Hindlimb muscle (tissue), 1 donor: Measurements from ENCODE around the gene PLCH1. TPM values are rescaled to one million over a fixed set of nuclear protein-coding genes. Genes with fewer than 3 reads are reported as not detected.

ENCODE experiments used
- DNase-seq: peaks from one replicate; pipeline ENCODE4 v3.0.0-alpha.2; 2013
- polyA plus RNA-seq: library from polyadenylated mRNA; unstranded; fragments of 120-200 nt; gene quantifications from one replicate; pipeline ENCODE4 v1.2.1, GENCODE V29; 2013; ENCODE audit not compliant: insufficient read length

The PLCH1 gene
- polyA plus RNA-seq, 1 donor = 0.41 TPM

DNA sequence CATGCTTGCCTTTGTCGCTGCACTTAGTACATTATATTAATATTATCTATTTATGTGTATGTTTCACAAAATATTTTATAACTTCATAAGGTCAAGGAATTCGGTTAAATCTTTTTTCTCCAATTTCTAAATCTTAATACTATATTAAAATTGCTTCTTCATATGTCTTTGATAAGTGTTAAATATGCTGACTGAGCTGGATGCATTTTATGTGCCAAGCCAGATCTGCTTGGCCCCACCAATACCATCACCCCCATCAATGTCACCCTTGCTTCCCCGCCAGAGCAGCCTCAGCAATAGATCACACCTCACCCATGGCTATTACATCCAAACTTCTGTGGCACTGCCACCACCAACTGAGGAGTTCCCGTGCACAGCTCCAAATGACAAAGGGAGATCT, 287.3 kb downstream of the PLCH1 start:
- DNase-seq = no peak

DNA sequence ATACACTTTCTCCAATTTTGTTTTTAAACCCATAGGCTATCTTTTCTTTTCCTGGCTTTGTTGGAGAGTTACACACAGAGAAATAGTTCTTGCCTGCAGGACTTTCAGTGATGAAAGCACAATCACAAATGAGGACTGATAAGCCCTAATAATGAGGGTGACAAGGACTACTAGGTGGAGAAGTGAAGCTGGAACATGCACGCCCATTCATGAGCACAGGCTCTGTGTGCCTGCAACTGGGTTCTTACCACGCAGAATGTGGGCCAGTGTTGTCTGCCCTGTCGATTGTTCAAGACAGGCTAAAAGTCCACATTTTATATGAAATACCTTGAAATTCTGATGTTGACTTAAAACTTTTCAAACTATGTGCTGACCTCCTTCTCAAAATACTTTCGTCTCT, 289.1 kb downstream of the PLCH1 start:
- no peak for DNase-seq

DNA sequence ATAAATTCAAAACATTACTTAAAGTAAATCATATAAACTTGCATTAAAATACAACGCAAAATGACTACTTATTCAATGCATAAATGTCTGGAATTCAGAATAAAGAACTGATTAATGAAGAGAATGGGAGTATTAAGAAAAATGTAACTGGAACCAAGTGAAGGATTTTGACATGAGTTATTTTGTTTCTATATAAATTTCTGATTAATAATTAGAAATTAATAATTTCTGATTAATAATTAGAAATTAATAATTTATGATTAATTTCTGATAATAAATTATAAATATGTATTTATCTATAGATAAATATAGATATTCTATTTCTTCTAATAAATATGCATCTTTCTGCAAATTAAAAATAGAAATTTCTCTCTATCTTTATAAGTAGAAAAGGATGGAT, 291.4 kb downstream of the PLCH1 start:
- DNase-seq = no peak

DNA sequence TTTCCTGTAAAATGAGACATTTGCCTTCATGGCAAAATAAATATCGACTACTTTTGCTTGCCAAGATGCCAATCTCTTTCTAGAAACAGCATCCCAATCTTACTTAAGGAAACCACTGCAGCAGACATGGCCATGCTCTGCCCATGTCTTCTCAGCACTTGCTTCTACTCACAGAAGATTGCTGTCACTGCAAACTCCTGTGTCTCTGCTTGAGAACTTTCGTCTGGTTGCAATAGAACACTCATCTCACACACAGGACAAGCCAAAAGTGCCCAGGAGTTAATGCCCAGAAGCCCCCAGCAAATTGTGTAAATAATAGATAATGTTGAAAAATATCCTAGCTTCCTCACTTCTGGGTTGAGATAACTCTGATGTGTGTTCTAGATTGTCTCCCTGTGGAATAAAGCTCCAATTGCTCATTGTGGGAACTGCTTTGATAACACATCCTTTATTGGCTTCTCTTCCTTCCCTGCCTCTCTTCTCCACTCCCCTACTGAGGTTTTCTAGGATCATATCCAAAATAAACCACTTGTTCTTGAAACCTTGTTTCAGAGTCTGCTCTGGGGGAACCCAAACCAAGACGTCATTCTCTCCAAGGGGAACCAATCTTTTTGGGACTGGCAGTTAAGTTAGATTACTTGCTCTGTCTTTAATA, 295.1 kb downstream of the PLCH1 start:
- no peak for DNase-seq

DNA sequence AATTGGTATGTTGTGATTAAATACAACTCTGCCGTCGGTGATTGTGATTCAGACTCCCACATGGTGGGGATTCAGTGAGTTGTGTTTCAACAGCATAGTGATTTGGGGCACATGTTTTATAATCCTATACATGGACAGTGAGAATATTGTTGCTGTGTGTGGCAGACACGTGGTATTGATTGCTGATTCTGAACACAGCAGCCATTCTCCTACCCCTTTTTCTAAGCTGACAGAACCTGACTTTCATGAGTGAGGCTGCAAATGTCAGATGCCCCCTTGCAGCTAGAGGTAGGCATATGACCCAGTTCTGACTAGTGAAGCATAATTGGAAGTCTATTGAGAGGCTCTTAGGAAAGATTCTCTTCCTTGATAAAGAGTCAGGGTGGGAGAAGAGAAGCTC, 296.3 kb downstream of the PLCH1 start:
- DNase-seq = no peak

DNA sequence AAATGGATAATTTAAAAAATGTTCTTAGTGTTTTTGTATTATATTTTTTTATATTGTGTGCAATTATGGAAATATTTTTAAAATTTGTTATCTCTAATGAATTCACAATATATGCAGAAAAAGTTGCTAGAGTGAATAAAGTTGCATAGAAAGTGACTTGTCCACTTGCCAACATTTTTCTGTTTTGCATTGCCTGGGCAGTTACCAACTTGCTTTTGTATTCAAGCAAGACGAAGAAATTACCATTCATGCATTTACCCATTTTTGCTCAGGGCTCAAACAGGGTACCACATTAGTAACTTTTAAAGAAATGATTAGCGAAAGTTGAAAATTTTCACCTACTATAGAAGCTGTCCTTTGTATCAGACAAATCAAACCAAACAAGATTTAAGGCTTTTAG, 298.5 kb downstream of the PLCH1 start:
- DNase-seq = no peak

DNA sequence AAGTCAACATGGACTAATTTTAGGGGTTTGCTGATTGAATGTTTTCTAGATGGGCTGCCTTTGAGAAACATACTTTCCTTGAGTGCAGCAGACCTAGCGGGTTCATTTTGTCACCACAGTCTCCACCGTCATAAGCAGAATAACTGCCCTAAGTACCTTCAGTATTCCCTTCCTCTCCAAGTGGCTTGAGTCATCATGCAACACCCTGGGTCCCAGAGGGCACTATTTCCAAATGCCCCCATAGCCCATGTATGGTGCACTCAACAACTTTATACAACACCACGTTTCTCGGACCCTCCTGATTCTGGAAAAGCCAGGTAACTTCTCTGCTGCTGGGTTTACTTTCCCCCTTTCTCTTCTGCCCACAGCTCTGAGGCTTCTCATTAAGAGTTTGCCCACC, 300.1 kb downstream of the PLCH1 start:
- DNase-seq = no peak

DNA sequence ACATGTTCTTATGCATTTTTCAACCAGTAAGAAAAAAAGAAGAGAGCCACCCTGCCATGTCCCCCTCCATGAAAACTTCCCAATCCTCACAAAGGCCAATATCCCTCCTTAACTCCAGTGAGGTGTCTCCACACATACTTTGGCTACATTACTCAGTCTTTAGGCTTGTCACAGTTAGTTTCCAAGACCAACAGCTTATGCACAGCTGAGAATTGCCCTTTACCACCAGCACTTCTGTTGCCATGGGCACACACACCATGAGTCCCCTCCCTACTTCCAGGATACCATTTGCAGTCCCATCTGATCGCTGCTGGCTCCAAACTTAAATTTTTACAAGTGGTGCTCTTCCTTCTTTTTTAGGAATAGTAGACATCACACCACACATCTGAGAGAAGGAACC, 301.1 kb downstream of the PLCH1 start:
- no peak for DNase-seq

DNA sequence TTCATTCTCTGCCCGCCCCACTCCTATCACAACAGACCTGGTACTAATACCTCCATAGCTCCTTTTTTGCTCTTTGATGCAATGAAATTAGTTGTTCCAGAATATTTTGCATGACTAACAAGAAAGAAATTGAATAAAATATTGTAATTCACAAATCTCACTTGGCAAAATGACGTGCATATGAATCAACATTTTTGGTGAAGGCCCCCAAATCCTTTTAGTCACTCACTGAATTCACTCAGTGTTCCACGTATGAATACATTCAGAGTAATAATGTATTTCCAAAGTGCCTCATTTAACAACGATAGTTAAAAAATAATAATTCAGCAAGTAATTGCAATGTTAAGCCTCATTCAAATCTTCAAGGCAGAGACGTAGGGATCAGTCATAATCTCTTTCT, 302.8 kb downstream of the PLCH1 start:
- no peak for DNase-seq

DNA sequence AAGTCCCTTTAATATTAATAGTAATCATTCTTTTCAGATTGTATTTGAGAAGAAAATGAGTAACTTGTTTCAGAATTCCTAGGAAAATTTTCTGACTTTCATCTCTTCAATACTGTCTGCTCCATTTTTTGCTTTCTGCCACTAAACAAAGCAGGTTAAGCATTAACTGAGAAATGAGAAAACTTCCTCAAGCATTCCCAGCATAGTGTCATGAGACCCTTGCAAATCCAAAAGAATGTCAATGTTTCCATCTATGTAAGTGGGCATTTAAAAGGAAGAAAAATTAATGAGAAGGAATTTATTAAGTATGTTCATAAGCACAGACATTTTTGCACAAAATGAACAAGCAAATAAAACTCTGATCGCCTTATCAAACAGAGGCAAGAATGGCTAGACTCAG, 303.4 kb downstream of the PLCH1 start:
- no peak for DNase-seq

DNA sequence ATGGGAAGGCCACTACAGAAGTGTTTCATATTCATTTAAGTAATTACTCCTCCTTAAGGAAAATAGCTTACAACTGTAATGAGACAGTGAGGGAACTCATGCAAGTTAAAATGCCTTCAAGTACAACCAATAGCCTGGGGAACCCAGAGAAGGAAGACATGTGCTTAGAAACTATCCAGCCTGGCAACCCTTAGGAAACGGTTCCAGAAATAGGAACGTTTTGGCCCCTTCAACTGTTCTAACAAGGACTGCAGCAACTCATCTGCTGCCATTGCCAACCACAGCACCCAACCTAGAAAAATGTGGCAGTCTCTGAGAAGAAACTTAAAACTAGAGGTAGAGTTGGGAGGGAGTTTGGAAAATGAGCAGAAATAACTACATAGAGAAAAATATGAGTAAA, 303.8 kb downstream of the PLCH1 start:
- no peak for DNase-seq

DNA sequence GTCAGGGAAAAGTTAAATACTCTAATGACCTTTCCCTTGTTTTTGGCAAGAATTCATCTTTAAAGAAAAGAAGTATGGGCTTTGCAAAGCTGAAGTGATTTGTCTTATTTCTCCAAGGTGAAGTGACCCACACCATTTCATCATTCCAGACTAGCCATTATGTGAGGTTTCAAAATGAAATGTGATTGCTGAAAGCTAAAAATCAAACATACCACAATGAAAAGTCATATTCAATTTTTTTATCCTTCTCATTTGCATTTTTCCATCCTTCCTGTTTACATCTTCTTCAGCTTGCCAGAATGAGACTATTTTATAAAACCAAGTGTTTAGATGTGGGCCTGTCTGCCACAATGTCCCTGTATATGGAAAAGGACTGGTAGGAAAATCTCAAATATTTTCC, 309.1 kb downstream of the PLCH1 start:
- peak; percentile 4 for DNase-seq

DNA sequence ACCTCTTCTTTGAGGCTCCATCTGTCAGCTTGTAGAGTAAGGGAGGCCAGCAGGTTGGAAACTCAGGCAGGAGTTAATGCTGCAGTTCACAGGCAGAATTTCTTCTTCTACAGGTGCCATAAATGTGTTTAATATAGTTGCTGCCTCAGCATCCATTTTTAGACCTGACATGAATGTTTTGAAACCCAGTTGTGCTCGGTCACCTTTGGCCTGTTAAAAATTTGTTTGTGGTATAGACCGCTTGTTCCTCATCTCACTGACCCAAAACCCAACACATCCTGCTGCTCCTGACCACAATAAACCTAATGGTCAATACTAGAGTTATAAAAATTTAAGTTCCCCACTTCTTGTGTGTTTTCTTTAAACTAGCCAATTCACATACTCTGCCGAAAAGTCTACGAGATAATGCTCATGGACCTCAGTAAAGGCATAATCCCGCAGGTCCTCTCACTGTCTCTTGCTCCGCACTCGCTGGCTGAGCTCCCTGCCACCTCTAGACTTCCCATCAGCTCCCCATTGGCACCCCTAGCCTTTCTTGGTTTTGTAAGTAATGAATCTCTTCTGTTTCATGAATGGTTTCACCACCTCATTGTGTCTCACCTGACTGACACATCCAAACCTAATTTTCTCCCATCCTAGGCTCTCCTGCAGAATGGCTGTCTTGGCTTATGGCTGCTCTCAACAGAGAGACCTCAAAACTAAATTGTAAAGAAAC, 312.9 kb downstream of the PLCH1 start:
- DNase-seq = no peak

DNA sequence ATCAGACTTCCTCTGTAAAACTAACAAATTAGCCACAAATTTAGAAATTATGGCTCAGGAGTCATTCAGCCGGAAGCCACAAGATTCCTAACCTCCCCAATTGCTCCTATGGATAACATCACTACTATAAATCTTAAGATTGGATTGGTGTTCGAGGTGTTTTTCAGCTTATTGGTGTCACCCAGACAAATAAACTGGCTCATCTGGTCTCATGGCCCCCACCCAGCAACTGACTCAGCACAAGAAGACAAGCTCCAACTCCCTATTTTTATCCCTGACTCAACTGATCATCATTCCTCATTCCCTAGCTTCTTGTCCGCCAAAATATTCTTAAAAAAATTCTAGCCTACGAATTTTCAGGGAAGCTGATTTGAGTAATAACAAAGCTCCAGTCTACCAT, 316.3 kb downstream of the PLCH1 start:
- no peak for DNase-seq

DNA sequence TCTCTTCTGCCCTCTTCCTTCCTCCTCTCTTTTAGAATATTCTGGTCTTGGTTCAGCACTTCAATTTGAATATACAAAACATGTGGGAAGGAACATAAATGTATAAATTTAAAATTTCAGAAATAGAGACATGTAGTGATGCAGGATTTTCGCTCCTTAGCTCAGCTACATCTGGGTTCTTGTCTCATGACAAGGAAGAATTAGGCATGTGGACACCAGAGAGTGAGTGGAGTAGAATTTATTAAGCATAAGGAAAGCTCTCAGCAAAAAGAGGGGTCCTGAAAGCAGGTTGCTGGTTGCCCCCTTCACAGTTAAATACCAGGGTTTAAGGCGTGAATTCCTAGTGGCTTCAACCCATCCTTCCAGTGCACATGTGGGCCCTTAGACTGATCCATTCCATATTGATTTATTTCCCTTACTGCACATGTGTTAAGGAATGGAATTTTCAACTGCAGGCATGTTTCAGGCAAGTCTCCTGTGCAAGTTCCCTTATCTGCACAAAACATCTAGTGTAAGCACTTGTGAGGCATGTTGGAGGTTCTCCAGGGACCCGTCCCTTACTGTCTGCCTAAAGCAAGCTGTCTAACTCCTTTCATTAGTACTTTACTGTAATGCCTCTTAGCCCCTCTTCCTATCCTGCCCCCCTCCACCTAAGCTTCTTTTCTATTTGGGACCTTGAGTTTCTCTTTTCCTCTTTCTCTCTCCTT, 318.2 kb downstream of the PLCH1 start:
- DNase-seq = no peak

DNA sequence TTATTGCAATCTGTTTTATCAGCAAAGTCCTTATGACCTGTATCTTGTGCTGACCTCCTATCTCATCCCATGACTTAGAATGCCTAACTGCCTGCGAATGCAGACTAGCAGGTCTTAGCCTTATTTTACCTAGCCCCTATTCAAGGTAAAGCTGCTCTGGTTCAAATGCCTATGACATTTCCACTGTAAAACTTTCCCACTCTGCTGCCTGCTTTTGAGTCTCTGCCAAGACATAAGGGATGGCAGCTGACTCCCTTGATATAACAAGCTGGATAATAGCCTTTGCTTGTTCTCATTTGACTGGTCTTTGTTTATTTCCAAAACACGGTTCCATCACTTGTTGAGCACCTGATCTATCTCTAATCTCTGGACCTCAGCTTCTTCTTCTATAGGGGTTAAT, 319.5 kb downstream of the PLCH1 start:
- no peak for DNase-seq

DNA sequence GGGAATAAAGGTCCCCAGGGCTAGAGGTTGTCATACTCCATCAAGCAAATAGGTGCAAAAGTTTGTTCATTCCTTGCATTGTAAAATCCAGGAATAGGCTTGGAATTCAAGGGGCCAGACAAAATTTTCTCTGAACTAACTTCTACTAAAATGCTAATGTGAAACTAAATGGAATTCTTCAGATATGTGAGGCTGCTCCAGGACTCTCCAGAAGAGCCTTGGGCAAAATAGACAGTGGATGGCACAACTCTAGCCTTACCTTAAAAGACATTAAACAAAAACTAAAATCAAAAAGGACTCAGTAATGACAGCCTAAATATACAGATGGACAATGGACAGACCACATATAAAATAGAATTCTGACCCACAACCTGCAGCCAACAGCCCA, 320.6 kb downstream of the PLCH1 start:
- no peak for DNase-seq

DNA sequence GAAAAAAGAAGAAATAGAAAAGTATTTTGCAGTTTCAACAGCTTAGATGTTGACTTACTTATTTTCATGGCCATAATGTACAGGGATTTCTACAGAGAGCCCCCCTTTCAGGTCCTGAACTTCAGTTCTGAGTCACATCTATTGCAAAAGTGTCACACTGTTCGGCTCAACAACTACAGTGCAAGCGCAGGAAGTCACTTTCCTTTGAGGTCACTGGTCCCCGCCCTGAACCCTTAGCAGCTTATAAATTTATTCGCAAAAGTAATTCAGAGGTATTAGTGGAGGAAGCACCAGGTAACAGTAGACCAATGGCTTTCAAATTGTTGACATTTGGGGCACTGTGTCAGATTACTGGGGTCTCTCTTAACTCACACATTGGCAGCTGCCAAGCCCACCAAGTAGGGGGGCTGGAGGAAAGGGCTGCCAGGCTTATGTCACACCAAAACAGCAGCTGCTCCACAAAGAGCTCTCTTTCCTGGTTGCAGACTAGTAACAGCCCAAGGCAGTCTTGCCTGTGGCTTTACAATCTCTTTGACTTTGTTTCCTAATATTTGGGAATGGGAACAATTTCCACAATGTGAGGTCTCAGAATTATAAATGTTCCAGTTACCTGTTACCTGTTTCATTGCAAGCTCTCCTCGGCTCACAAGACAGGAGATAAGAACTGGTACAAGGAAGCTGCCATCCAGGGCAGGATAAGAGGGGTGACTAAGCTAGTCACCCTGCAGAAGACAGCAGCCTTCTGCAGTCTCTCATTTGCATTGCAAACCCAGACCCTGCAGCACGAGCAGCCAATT, 321.1 kb downstream of the PLCH1 start:
- no peak for DNase-seq

DNA sequence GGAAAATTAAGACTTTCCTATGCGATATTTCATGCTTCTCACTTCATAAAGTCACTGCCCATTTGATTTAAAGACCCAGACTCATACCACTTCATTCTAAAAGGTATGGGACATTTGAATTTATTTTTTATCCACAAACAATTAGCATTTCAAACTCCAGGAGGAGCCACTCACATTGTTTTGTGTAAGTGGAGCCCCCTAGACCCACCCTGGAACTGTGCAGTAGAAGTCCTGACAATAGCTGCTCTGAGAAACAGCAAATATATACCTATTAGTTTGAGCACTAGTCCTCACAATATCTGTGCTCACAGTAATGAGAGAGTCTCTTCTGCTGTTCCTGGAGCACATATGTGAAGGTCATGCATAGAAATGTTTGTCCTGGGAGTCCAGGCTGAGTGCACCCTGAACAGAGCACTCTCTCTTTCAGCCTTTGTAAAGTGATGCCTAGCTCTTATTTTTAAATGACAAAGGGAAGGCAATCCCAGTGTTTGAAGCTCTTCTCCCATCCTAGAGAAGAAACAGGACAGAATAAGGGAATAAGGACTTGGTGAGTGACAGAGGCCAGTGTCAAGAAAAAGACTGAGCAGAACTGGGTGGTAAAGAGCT, 323.9 kb downstream of the PLCH1 start:
- no peak for DNase-seq

DNA sequence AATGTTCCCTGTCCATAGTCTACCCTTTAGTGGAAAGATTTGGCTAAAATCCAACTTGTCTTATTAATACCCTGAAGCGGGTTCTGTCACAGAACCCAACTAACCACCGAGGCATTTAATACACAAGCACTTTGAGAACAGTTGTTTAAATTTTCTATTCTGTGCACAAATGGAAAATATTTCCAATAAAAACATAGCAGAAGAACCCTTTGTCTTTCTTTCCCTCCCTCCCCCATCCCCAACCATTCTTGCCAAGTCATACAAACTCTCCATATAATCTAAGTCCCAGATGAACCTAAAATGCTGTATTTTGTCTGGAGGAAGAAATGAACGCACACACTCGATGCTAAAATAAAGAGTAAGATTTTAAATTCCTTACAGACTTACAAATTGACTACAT, 324.5 kb downstream of the PLCH1 start:
- peak; percentile 62 for DNase-seq

DNA sequence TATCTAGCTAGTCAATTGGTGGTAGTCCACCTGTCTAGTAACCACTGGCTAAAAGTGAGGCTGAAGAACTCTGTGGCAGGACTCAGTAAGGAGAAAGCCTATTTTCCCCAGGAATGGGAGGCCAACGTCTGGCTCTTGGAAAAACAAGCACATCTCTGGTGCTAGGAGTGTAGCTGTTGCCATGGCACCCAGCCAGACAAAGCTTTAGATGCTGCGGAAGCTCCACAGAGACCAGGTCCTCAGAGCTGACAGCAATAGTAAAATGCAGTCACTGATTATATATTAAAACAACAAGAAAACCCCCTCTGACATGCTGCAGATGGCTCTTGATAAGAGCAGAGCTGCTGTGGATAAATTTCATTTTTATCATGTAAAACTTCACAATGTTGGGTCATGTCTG, 326.5 kb downstream of the PLCH1 start:
- DNase-seq = peak; percentile 21

DNA sequence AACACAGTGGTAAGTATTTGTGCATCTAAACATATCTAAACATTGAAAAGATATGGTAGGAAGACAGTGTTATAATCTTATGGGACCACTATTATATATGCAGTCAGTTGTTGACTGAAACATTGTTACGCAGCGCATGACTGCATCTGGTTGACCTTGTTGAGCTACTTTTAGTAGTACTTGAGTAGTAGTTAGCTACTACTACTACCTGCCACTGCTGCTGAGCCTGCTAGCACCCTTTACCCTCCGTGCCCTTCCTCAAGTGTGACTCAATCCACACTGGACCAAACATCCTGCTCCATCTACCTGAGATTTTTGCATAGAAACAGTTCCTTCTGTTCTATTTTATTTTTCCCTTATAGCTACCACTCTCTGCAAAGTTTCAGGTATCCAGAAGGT, 327.8 kb downstream of the PLCH1 start:
- DNase-seq = no peak
